SK-N-SH (cell line): ENCODE results near the gene METTL15. TPM values are rescaled to one million over a fixed set of nuclear protein-coding genes. Genes with fewer than 3 reads are reported as not detected.

Experiments
- CTCF ChIA-PET: fragments of 300-600, 350-600 bp; formaldehyde crosslinking; extraction: SDS; loops from one replicate; lab custom pipeline; 2021; lab: Yijun Ruan, JAX
- POLR2A ChIA-PET: fragments of 350-600 bp; sonication (Branson Sonifier 250); formaldehyde crosslinking; extraction: SDS; loops from one replicate; lab custom pipeline; 2020; ENCODE audit warnings: antibody characterized with exemption, inconsistent platforms; lab: Yijun Ruan, JAX
- DNase-seq: peaks from one replicate; pipeline ENCODE4 v3.0.0; 2012
- H2AFZ ChIP-seq: fragments of 200-600 bp; sonication (generic); 2 replicates; pipeline ENCODE4 v1.8.1; 2016; ENCODE audit warnings: antibody characterized with exemption, mild to moderate bottlenecking, low read depth
- H3F3A ChIP-seq: fragments of 200-600 bp; sonication (generic); replicated peaks from 2 replicates; pipeline ENCODE3; 2016; ENCODE audit warnings: antibody characterized with exemption, mild to moderate bottlenecking; ENCODE audit not compliant: insufficient read depth
- H3K27ac ChIP-seq, 2 experiments: fragments of 200-500 bp in 1 of 2; fragments of 200-600 bp in 1 of 2; sonication (Bioruptor generic) in 1 of 2; sonication (generic), shearing (Covaris generic) in 1 of 2; 2 replicates each; pipeline versions ENCODE4 v1.5.1 to v1.6.1; 2014 to 2016; ENCODE audit warnings: low read depth in 2 of 2, inconsistent platforms in 1 of 2, low read length in 1 of 2, mild to moderate bottlenecking in 1 of 2, mixed read lengths in 1 of 2
- H3K27me3 ChIP-seq: fragments of 200-600 bp; sonication (generic), shearing (Covaris generic); 2 replicates; pipeline ENCODE4 v1.6.1; 2016; ENCODE audit warnings: mixed run types; ENCODE audit not compliant: insufficient read depth
- H3K36me3 ChIP-seq, 2 experiments: fragments of 200-500 bp in 1 of 2; fragments of 200-600 bp in 1 of 2; sonication (Bioruptor generic) in 1 of 2; sonication (generic) in 1 of 2; replicated peaks in 1 of 2; 2 replicates each; pipeline versions ENCODE3 to v1.5.1; 2014 to 2016; ENCODE audit warnings: low read length in 1 of 2, mild to moderate bottlenecking in 1 of 2; ENCODE audit not compliant: insufficient read depth in 2 of 2, control insufficient read depth in 1 of 2
- H3K4me1 ChIP-seq, 2 experiments: fragments of 200-500 bp in 1 of 2; fragments of 200-600 bp in 1 of 2; sonication (Bioruptor generic) in 1 of 2; sonication (generic), shearing (Covaris generic) in 1 of 2; 2 replicates each; pipeline versions ENCODE4 v1.5.1 to v1.6.1; 2014 to 2016; ENCODE audit warnings: low read depth in 1 of 2, low read length in 1 of 2, mixed run types in 1 of 2; ENCODE audit not compliant: insufficient read depth in 2 of 2, control insufficient read depth in 1 of 2
- H3K4me2 ChIP-seq: fragments of 200-600 bp; sonication (generic), shearing (Covaris generic); 2 replicates; pipeline ENCODE4 v1.6.1; 2017; ENCODE audit warnings: mixed run types
- H3K4me3 ChIP-seq, 2 experiments: fragments of 200-500 bp in 1 of 2; fragments of 200-600 bp in 1 of 2; sonication (Bioruptor generic) in 1 of 2; sonication (generic), shearing (Covaris generic) in 1 of 2; 2 replicates each; pipeline versions ENCODE4 v1.5.1 to v1.8.1; 2014 to 2016; ENCODE audit warnings: low read depth in 2 of 2, inconsistent platforms in 1 of 2, low read length in 1 of 2, mild to moderate bottlenecking in 1 of 2, mixed read lengths in 1 of 2, moderate library complexity in 1 of 2
- H3K79me2 ChIP-seq: fragments of 200-600 bp; sonication (generic); 2 replicates; pipeline ENCODE4 v1.8.1; 2017; ENCODE audit warnings: mild to moderate bottlenecking; ENCODE audit not compliant: insufficient read depth
- H3K9ac ChIP-seq: fragments of 200-600 bp; sonication (generic); 2 replicates; pipeline ENCODE4 v1.6.1; 2017; ENCODE audit warnings: mixed run types
- H3K9me2 ChIP-seq: fragments of 200-600 bp; sonication (generic); 2 replicates; pipeline ENCODE4 v1.6.1; 2017; ENCODE audit warnings: mixed run types
- H3K9me3 ChIP-seq: fragments of 200-600 bp; sonication (generic); 2 replicates; pipeline ENCODE4 v1.6.1; 2017; ENCODE audit warnings: mixed run types, mild to moderate bottlenecking, moderate library complexity
- H4K20me1 ChIP-seq: fragments of 200-600 bp; sonication (generic); 2 replicates; pipeline ENCODE4 v1.6.1; 2017; ENCODE audit warnings: mild to moderate bottlenecking, mixed run types; ENCODE audit not compliant: insufficient read depth
- CHD2 ChIP-seq: fragments of 150-350 bp; IDR thresholded peaks from 2 replicates; pipeline ENCODE4 v1.6.1; 2018; ENCODE audit warnings: low read length; ENCODE audit not compliant: partially characterized antibody
- EP300 ChIP-seq, 2 experiments: IDR thresholded peaks; 2 replicates each; pipeline versions ENCODE4 v1.4.0 to v1.6.1; 2012; ENCODE audit warnings: borderline replicate concordance in 1 of 2, low read depth in 1 of 2, low read length in 1 of 2
- EZH2phosphoT487 ChIP-seq: fragments of 200-600 bp; sonication (generic); IDR thresholded peaks from 2 replicates; pipeline ENCODE4 v1.6.1; 2017; ENCODE audit warnings: low read depth, mixed run types, mild to moderate bottlenecking, antibody characterized with exemption, moderate library complexity, borderline replicate concordance
- FOXJ3 ChIP-seq: sonication (generic); formaldehyde crosslinking; IDR thresholded peaks from 2 replicates; pipeline ENCODE4 v1.5.1; 2020; ENCODE audit warnings: mild to moderate bottlenecking, missing genetic modification reagents
- FOXM1 ChIP-seq: IDR thresholded peaks from 2 replicates; pipeline ENCODE4 v1.4.0; 2012; ENCODE audit warnings: low read depth, mild to moderate bottlenecking
- GABPA ChIP-seq: IDR thresholded peaks from 2 replicates; pipeline ENCODE4 v1.4.0; 2012; ENCODE audit warnings: low read depth, mild to moderate bottlenecking
- GATA2 ChIP-seq: sonication (generic); formaldehyde crosslinking; IDR thresholded peaks from 2 replicates; pipeline ENCODE4 v1.5.0; 2020; ENCODE audit warnings: mild to moderate bottlenecking, missing genetic modification reagents
- IRF3 ChIP-seq: fragments of 150-350 bp; IDR thresholded peaks from 2 replicates; pipeline ENCODE4 v1.6.1; 2016; ENCODE audit warnings: mild to moderate bottlenecking, low read depth, low read length
- JUND ChIP-seq: IDR thresholded peaks from 2 replicates; pipeline ENCODE4 v1.4.0; 2012
- MEF2A ChIP-seq: IDR thresholded peaks from 2 replicates; pipeline ENCODE4 v1.4.0; 2012; ENCODE audit warnings: low read depth, borderline replicate concordance
- MXI1 ChIP-seq: IDR thresholded peaks from 2 replicates; pipeline ENCODE4 v1.6.1; 2012; ENCODE audit warnings: mild to moderate bottlenecking, low read depth, low read length, improper control_type of control experiment
- NFIC ChIP-seq: IDR thresholded peaks from 2 replicates; pipeline ENCODE4 v1.4.0; 2012; ENCODE audit warnings: borderline replicate concordance
- RAD21 ChIP-seq: IDR thresholded peaks from 2 replicates; pipeline ENCODE4 v1.6.1; 2012; ENCODE audit warnings: mild to moderate bottlenecking, low read length
- RCOR1 ChIP-seq: fragments of 150-350 bp; IDR thresholded peaks from 2 replicates; pipeline ENCODE4 v1.6.1; 2017; ENCODE audit warnings: antibody characterized with exemption, low read length
- REST ChIP-seq: IDR thresholded peaks from 2 replicates; pipeline ENCODE4 v1.6.1; 2012; ENCODE audit warnings: mild to moderate bottlenecking, low read depth, low read length, moderate library complexity
- RXRA ChIP-seq: IDR thresholded peaks from 2 replicates; pipeline ENCODE4 v1.4.0; 2012; ENCODE audit warnings: low read depth, mild to moderate bottlenecking, borderline replicate concordance
- SIN3A ChIP-seq: IDR thresholded peaks from 2 replicates; pipeline ENCODE4 v1.6.1; 2012; ENCODE audit warnings: low read depth, mild to moderate bottlenecking, low read length, moderate library complexity, borderline replicate concordance
- TAF1 ChIP-seq: IDR thresholded peaks from 2 replicates; pipeline ENCODE4 v1.6.1; 2012; ENCODE audit warnings: low read depth, mild to moderate bottlenecking, low read length, moderate library complexity, borderline replicate concordance
- TEAD4 ChIP-seq: IDR thresholded peaks from 2 replicates; pipeline ENCODE4 v1.4.0; 2012; ENCODE audit warnings: mild to moderate bottlenecking, borderline replicate concordance; ENCODE audit not compliant: insufficient read depth
- USF2 ChIP-seq: fragments of 150-350 bp; IDR thresholded peaks from 2 replicates; pipeline ENCODE4 v1.6.1; 2017; ENCODE audit warnings: antibody characterized with exemption, low read length, low read depth, borderline replicate concordance
- YY1 ChIP-seq: IDR thresholded peaks from 2 replicates; pipeline ENCODE4 v1.4.0; 2012; ENCODE audit warnings: low read depth, mild to moderate bottlenecking
- ZBTB33 ChIP-seq: IDR thresholded peaks from 2 replicates; pipeline ENCODE4 v1.4.0; 2012; ENCODE audit warnings: low read depth, borderline replicate concordance
- WGBS: methylation state at CpG from one replicate; pipeline ENCODE4 v1.1.6; 2017; ENCODE audit warnings: low lambda C conversion rate; 5-methylcytosine and 5-hydroxymethylcytosine counted together
- polyA plus RNA-seq, 3 experiments: library from polyadenylated mRNA; depleted of rRNA; stranded (reverse); fragments of >200 nt; gene quantifications; 2 replicates each; pipeline ENCODE4 v1.2.3, GENCODE V29; 2012
- TF ChIP-seq, protein P1 (sequence below): IDR thresholded peaks from 2 replicates; pipeline ENCODE4 v1.4.0; 2012; ENCODE audit warnings: low read depth, borderline replicate concordance

The METTL15 gene
- polyA plus RNA-seq, 1 of the 3 experiments (the other 2 are of a cell fraction), result 4.7 TPM

DNA sequence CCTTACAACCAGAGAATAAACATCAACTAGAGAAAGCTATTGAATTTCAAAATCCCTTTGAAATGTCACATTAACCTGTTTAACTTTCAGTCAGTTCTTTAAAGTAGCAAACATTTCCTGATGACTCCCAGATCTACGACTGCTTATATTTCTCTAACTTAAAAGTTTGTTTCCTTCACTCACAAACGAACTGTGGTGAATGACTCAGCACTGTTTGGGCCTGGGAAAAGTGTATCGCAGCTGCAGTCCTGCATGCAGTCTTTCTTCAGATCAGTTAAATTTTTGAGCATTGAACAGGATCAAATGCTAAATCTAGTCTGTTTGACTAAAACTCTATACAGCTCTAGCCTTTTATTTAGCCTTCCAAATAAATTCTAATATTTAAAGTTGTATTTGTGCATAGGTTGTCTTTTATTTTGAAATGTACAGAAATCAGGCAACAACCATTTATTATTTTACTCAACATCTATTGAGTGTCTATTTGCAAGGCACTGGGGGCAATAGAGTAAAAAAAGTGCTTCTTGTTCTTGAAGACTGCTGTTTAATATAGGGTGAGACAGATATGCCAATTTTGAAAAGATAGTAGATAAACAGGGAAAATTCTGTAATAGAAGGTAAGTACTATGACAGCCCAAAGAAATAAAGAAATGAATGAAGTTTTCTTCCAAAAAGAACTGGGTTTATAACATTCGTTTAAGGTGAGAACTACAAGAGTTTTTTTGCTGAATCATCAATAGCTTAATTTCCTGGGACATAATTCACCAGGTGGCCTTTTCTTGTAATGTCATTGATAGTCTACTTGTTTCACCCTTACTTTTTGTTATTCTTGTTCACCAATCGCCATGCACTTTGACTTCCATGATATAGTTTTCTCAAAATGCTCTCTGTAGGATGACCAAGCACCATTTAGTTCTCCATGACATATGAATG lies 235.4 kb downstream of the METTL15 start:
- CTCF ChIA-PET, result no interaction called here
- 0 out of 2 replicates have a peak overlapping the region, but pooled peaks have one; percentile 2 for H3K9ac ChIP-seq
- POLR2A ChIA-PET, result no interaction called here
- TF ChIP-seq EP300 (IDR thresholded peaks at IDR 0.05; ENCODE audit: borderline replicate concordance in 1 of 2, low read depth in 1 of 2, low read length in 1 of 2) (0 out of 4 replicates have a peak, but pooled peaks of 1 of the 2 experiments have one; percentile 17), USF2 (no peak), ZBTB33 (no peak), EZH2phosphoT487 (no peak), IRF3 (no peak), RXRA (no peak), FOXM1 (no peak), FOXJ3 (CRISPR knock-in tag) (no peak), JUND (peak; percentile 56), MEF2A (no peak), SIN3A (no peak), RAD21 (no peak), TEAD4 (no peak), TAF1 (no peak), YY1 (no peak), GABPA (no peak), GATA2 (CRISPR knock-in tag) (no peak), MXI1 (no peak), CHD2 (no peak), REST (no peak), NFIC (no peak), RCOR1 (no peak)
- TF ChIP-seq, protein P1, sequence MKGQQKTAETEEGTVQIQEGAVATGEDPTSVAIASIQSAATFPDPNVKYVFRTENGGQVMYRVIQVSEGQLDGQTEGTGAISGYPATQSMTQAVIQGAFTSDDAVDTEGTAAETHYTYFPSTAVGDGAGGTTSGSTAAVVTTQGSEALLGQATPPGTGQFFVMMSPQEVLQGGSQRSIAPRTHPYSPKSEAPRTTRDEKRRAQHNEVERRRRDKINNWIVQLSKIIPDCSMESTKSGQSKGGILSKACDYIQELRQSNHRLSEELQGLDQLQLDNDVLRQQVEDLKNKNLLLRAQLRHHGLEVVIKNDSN, result no peak

More for the DNA sequence above, 235.4 kb downstream of the METTL15 start:
- no peak for DNase-seq
- H3K4me3 ChIP-seq, result no peak overlapping the region
- H3K79me2 ChIP-seq, result no peaks in the 10 kb centered on the region
- H3F3A ChIP-seq, result peaks cover 4% of the 10 kb centered on the region
- 44% methylated on average over 5 of the region's 5 CpGs for WGBS
- H3K9me3 ChIP-seq, result 0 out of 2 replicates have a peak, but pooled peaks cover 6% of the 10 kb centered on the region
- no peaks in the 10 kb centered on the region for H3K9me2 ChIP-seq
- H3K36me3 ChIP-seq, result no peaks in the 10 kb centered on the region
- H3K27me3 ChIP-seq, result no peaks in the 10 kb centered on the region
- no peaks in the 10 kb centered on the region for H4K20me1 ChIP-seq
- H2AFZ ChIP-seq, result peak overlapping the region; percentile 66
- H3K4me1 ChIP-seq, result peaks cover 0 to 15% of the 10 kb centered on the region in 2 experiments; a peak in 1 of 4 replicates
- H3K4me2 ChIP-seq, result no peak overlapping the region; the same call in 1 of the 2 replicates
- peak overlapping the region; percentile 53 to 66 for H3K27ac ChIP-seq
